DND-41 (cell line): Measurements from ENCODE around the gene PLCG1.

Source experiments
- ATAC-seq: fragments of 200-7000 bp; cut with Tn5 transposase; 3 replicates; pipeline ENCODE4 v1.9.1; 2021; ENCODE audit warnings: low read depth; ENCODE audit not compliant: insufficient read depth
- DNase-seq: peaks from one replicate; pipeline ENCODE4 v3.0.0-alpha.2; 2020
- H2AFZ ChIP-seq: 2 replicates; pipeline ENCODE4 v1.6.0; 2012; ENCODE audit warnings: low read depth, low read length
- H3K27ac ChIP-seq: 2 replicates; pipeline ENCODE4 v1.5.1; 2012; ENCODE audit warnings: low read length, inconsistent platforms
- H3K27me3 ChIP-seq: fragments of 200-600 bp; sonication (generic); 2 replicates; pipeline ENCODE4 v1.6.0; 2012; ENCODE audit warnings: low read length, mild to moderate bottlenecking, inconsistent platforms; ENCODE audit not compliant: insufficient read depth, poor library complexity
- H3K36me3 ChIP-seq: 2 replicates; pipeline ENCODE4 v1.5.1; 2012; ENCODE audit warnings: low read length, inconsistent platforms; ENCODE audit not compliant: insufficient read depth
- H3K4me1 ChIP-seq: 2 replicates; pipeline ENCODE4 v1.5.1; 2012; ENCODE audit warnings: mild to moderate bottlenecking, low read length; ENCODE audit not compliant: insufficient read depth
- H3K4me2 ChIP-seq: 2 replicates; pipeline ENCODE4 v1.6.0; 2012; ENCODE audit warnings: mild to moderate bottlenecking, moderate library complexity, low read length, inconsistent platforms; ENCODE audit not compliant: insufficient read depth
- H3K4me3 ChIP-seq, 2 experiments: fragments of 200-600 bp in 1 of 2; shearing (Covaris generic) in 1 of 2; 2 replicates each; pipeline ENCODE4 v1.5.1; 2012 to 2016; ENCODE audit warnings: inconsistent platforms in 2 of 2, low read length in 2 of 2, mild to moderate bottlenecking in 2 of 2, low read depth in 1 of 2, moderate library complexity in 1 of 2
- H3K79me2 ChIP-seq: 2 replicates; pipeline ENCODE4 v1.6.0; 2012; ENCODE audit warnings: low read length, inconsistent platforms; ENCODE audit not compliant: insufficient read depth
- H3K9ac ChIP-seq: 2 replicates; pipeline ENCODE4 v1.6.0; 2012; ENCODE audit warnings: low read depth, mild to moderate bottlenecking, inconsistent platforms, low read length, moderate library complexity
- H3K9me3 ChIP-seq: 2 replicates; pipeline ENCODE4 v1.5.1; 2012; ENCODE audit warnings: low read length, moderate library complexity, mild to moderate bottlenecking, inconsistent platforms; ENCODE audit not compliant: insufficient read depth, severe bottlenecking
- H4K20me1 ChIP-seq: 2 replicates; pipeline ENCODE4 v1.6.0; 2012; ENCODE audit warnings: low read length; ENCODE audit not compliant: insufficient read depth
- CTCF ChIP-seq: IDR thresholded peaks from 2 replicates; pipeline ENCODE4 v1.5.1; 2012; ENCODE audit warnings: borderline replicate concordance, low read length, moderate library complexity, mild to moderate bottlenecking; ENCODE audit not compliant: poor library complexity, severe bottlenecking; ENCODE audit errors: extremely low read depth
- EZH2 ChIP-seq: IDR thresholded peaks from 3 replicates; pipeline ENCODE4 v1.6.1; 2012; ENCODE audit warnings: borderline replicate concordance, low read depth, mild to moderate bottlenecking, moderate library complexity, low read length, inconsistent platforms; ENCODE audit not compliant: severe bottlenecking

Gene PLCG1

GRCh38 chr20:41172296-41173140 lies 35.2 kb downstream of the PLCG1 start:
- Histone ChIP-seq H3K4me3 (no peak overlapping the region), H3K27ac (no peak overlapping the region), H3K4me2 (no peak overlapping the region), H2AFZ (no peak overlapping the region), H3K9ac (no peak overlapping the region), H3K79me2 (no peaks in the 10 kb centered on the region; the same call in 1 of the 2 replicates), H3K9me3 (no peaks in the 10 kb centered on the region), H3K36me3 (peaks cover 99% of the 10 kb centered on the region), H3K27me3 (no peaks in the 10 kb centered on the region), H3K4me1 (no peaks in the 10 kb centered on the region), H4K20me1 (peaks cover 63% of the 10 kb centered on the region)
- ATAC-seq, result peak; percentile 12; the same call in 1 of the 3 replicates
- no peak for DNase-seq
- TF ChIP-seq EZH2 (no peak), CTCF (no peak)

DNA sequence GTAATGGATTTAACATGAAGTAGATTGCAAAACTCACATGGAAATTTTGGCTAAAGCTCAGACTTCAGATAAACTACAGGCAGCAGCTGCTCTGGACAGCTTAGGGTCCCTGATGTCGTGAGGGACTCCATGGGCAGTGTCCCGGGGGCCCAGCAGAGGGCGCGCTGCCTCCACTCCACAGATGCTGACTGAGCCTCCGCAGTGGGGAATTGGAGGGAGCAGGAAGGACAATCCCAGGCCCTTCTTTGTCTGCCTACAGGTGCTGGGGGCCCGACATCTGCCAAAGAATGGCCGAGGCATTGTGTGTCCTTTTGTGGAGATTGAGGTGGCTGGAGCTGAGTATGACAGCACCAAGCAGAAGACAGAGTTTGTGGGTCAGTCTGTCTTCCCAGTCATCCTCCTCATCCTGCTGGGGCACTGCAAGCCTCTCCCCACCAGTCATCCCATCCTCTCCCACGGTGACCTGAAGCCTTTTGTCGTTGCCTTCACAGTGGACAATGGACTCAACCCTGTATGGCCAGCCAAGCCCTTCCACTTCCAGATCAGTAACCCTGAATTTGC lies 35.9 kb downstream of the PLCG1 start:
- Histone ChIP-seq H3K9ac (no peak overlapping the region), H3K79me2 (no peaks in the 10 kb centered on the region; the same call in 1 of the 2 replicates), H3K9me3 (no peaks in the 10 kb centered on the region), H3K27me3 (no peaks in the 10 kb centered on the region), H2AFZ (no peak overlapping the region), H3K4me1 (no peaks in the 10 kb centered on the region), H3K36me3 (peaks cover 98% of the 10 kb centered on the region), H3K4me3 (no peak overlapping the region), H4K20me1 (peaks cover 58% of the 10 kb centered on the region), H3K4me2 (no peak overlapping the region), H3K27ac (no peak overlapping the region)
- DNase-seq (peak; percentile 62), ATAC-seq (peak; percentile 81)
- TF ChIP-seq CTCF (peak; percentile 84), EZH2 (no peak)

DNA sequence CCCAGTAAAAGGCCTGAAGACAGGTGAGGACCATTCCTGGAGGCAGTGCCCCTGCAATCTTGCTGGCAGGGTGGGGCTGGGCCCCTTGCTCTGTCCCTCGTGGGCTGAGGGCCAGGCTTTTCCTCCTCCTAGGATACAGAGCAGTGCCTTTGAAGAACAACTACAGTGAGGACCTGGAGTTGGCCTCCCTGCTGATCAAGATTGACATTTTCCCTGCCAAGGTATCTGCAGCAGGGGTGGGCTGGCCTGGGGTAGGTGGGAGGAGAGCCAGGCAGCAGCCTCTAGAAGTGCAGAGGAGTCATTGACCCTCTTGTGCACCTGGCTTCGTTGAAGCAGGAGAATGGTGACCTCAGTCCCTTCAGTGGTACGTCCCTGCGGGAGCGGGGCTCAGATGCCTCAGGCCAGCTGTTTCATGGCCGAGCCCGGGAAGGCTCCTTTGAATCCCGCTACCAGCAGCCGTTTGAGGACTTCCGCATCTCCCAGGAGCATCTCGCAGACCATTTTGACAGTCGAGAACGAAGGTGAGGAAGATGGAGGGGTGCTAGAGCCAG lies 36.5 kb downstream of the PLCG1 start:
- no peaks in the 10 kb centered on the region for H3K27me3 ChIP-seq
- no peaks in the 10 kb centered on the region for H3K9me3 ChIP-seq
- H3K4me2 ChIP-seq, result no peak overlapping the region
- DNase-seq, result no peak
- peaks cover 51% of the 10 kb centered on the region for H4K20me1 ChIP-seq
- no peaks in the 10 kb centered on the region for H3K4me1 ChIP-seq
- H3K9ac ChIP-seq, result no peak overlapping the region
- no peak overlapping the region for H3K27ac ChIP-seq
- no peak for ATAC-seq
- no peaks in the 10 kb centered on the region; the same call in 1 of the 2 replicates for H3K79me2 ChIP-seq
- H3K36me3 ChIP-seq, result peaks cover 92% of the 10 kb centered on the region
- H3K4me3 ChIP-seq, result no peak overlapping the region
- TF ChIP-seq CTCF (no peak), EZH2 (no peak)
- H2AFZ ChIP-seq, result no peak overlapping the region
